Smooth muscle cell of the brain vasculature (primary cell): Measurements from ENCODE around the gene DUSP12.
"Not testable (repeated sequence)": the region's sequence is repeated elsewhere in the genome, so short reads cannot be mapped to it uniquely, and the experiment has no call there.

Source experiments
- DNase-seq: peaks from one replicate; pipeline ENCODE4 v3.0.0-alpha.2; 2012; ENCODE audit warnings: low read depth, low spot score

DUSP12 gene

GRCh38 chr1:161749509-161750407, at the start of gene DUSP12:
TSS of gene DUSP12 (plus strand) at chr1:161749786. CDS start at chr1:161749802, 16 bp downstream.
- DNase-seq, result peak; percentile 86

GRCh38 chr1:161702250-161702649, 47.3 kb upstream of the DUSP12 start:
- DNase-seq, result no peak

GRCh38 chr1:161705537-161705936, 44.0 kb upstream of the DUSP12 start:
- DNase-seq, result no peak

GRCh38 chr1:161706113-161706481, 43.5 kb upstream of the DUSP12 start:
- DNase-seq, result no peak

GRCh38 chr1:161706482-161707347, 42.9 kb upstream of the DUSP12 start, which contains the start of gene FCRLA:
TSS of gene FCRLA (plus strand) at chr1:161707229. CDS start at chr1:161707265, 36 bp downstream.
- peak; percentile 13 for DNase-seq

- no peak for DNase-seq
Measured at GRCh38 chr1:161707503-161707902, 42.1 kb upstream of the DUSP12 start.

- DNase-seq, result no peak
Measured at GRCh38 chr1:161709373-161709772, 40.2 kb upstream of the DUSP12 start.

GRCh38 chr1:161710560-161710959, 39.0 kb upstream of the DUSP12 start:
- no peak for DNase-seq

- DNase-seq, result no peak
Measured at GRCh38 chr1:161718559-161719324, 30.8 kb upstream of the DUSP12 start.

GRCh38 chr1:161719325-161719611, 30.3 kb upstream of the DUSP12 start:
- DNase-seq, result no peak

GRCh38 chr1:161720422-161720821, 29.2 kb upstream of the DUSP12 start:
- DNase-seq, result no peak

GRCh38 chr1:161720956-161721737, 28.4 kb upstream of the DUSP12 start, which contains the start of gene FCRLB:
TSS of gene FCRLB (plus strand) at chr1:161721544. CDS start at chr1:161722673, 1,129 bp downstream.
- DNase-seq, result no peak

GRCh38 chr1:161721738-161722343, 27.7 kb upstream of the DUSP12 start:
- no peak for DNase-seq

GRCh38 chr1:161722406-161722805, 27.2 kb upstream of the DUSP12 start:
- no peak for DNase-seq

- DNase-seq, result no peak
Measured at GRCh38 chr1:161723459-161724141, 26.0 kb upstream of the DUSP12 start.

- DNase-seq, result not testable (repeated sequence)
Measured at GRCh38 chr1:161725258-161725907, 24.2 kb upstream of the DUSP12 start.

- no peak for DNase-seq
Measured at GRCh38 chr1:161725908-161726472, 23.6 kb upstream of the DUSP12 start.

GRCh38 chr1:161726473-161727255, 22.9 kb upstream of the DUSP12 start:
- DNase-seq, result no peak
